HL-60 (cell line): ENCODE results near the gene KAT2A.

Experiments used
- DNase-seq, 2 experiments: peaks; one replicate each; pipeline ENCODE4 v3.0.0-alpha.2; 2010 to 2020; ENCODE audit warnings: low read depth in 1 of 2, low spot score in 1 of 2
- H3K27ac ChIP-seq: fragments of 250-450 bp; sonication (Bioruptor Pico); replicated peaks from 2 replicates; pipeline ENCODE4 v1.5.1; 2020; ENCODE audit warnings: mild to moderate bottlenecking, moderate library complexity
- H3K27me3 ChIP-seq: fragments of 250-450 bp; sonication (Bioruptor Pico); 2 replicates; pipeline ENCODE4 v1.5.1; 2021; ENCODE audit warnings: mild to moderate bottlenecking, moderate library complexity; ENCODE audit not compliant: insufficient read depth, poor library complexity, severe bottlenecking
- H3K4me3 ChIP-seq: replicated peaks from 2 replicates; pipeline ENCODE4 v1.5.1; 2011; ENCODE audit warnings: mild to moderate bottlenecking, control low read depth, low read length; ENCODE audit not compliant: insufficient read depth
- GABPA ChIP-seq: IDR thresholded peaks from 2 replicates; pipeline ENCODE4 v1.6.1; 2012; ENCODE audit warnings: low read depth
- POLR2AphosphoS5 ChIP-seq: IDR thresholded peaks from 2 replicates; pipeline ENCODE4 v1.6.1; 2012; ENCODE audit warnings: low read depth
- SPI1 ChIP-seq: IDR thresholded peaks from 2 replicates; pipeline ENCODE4 v1.6.1; 2012; ENCODE audit warnings: low read depth, mild to moderate bottlenecking, borderline replicate concordance
- TF ChIP-seq, protein P1 (sequence below): IDR thresholded peaks from 2 replicates; pipeline ENCODE4 v1.6.1; 2012; ENCODE audit warnings: low read depth; ENCODE audit not compliant: insufficient replicate concordance
- TF ChIP-seq, protein P2 (sequence below): IDR thresholded peaks from one replicate; pipeline ENCODE4 v1.5.1; 2011; ENCODE audit warnings: low read length, control low read depth, inconsistent platforms; ENCODE audit not compliant: insufficient read depth

KAT2A gene

DNA sequence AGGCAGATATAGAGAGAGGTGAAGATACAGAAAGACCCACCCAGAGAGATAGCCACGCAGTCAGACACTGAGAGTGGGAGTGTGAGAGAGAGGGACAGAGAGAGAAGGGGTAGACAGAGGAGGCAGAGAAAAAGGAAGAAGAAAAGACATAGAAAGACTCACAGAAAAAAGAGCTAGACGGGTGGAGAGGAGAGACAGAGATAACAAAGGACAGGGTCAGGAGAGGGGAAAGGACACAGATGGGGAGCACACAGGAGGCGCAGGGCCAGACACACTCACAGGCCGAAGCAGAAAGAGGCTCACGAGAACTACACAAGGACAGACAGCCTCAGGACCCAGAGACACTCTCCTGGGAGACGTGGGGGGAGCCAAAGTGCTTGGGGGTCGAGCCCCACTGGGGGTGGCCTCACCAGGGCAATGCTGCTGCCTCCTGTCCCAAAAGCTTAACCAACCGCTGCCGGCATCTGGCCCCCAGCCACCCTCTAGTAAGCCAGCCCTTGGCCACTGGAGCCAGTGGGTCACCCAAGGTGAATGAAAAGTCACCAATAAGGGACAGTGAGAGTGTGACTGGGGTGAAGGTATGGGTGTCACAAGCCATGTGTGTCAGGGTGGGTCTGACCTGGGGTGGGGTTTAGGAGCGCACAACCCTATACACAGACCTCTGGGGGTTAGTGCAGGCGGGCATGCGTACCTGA is 26.6 kb downstream of the KAT2A start:
- H3K4me3 ChIP-seq = no peak overlapping the region
- no peak for DNase-seq
- peaks cover 4% of the 10 kb centered on the region for H3K27me3 ChIP-seq
- H3K27ac ChIP-seq = no peak overlapping the region
- TF ChIP-seq GABPA (no peak), POLR2AphosphoS5 (no peak), SPI1 (no peak)
- TF ChIP-seq, protein P1, sequence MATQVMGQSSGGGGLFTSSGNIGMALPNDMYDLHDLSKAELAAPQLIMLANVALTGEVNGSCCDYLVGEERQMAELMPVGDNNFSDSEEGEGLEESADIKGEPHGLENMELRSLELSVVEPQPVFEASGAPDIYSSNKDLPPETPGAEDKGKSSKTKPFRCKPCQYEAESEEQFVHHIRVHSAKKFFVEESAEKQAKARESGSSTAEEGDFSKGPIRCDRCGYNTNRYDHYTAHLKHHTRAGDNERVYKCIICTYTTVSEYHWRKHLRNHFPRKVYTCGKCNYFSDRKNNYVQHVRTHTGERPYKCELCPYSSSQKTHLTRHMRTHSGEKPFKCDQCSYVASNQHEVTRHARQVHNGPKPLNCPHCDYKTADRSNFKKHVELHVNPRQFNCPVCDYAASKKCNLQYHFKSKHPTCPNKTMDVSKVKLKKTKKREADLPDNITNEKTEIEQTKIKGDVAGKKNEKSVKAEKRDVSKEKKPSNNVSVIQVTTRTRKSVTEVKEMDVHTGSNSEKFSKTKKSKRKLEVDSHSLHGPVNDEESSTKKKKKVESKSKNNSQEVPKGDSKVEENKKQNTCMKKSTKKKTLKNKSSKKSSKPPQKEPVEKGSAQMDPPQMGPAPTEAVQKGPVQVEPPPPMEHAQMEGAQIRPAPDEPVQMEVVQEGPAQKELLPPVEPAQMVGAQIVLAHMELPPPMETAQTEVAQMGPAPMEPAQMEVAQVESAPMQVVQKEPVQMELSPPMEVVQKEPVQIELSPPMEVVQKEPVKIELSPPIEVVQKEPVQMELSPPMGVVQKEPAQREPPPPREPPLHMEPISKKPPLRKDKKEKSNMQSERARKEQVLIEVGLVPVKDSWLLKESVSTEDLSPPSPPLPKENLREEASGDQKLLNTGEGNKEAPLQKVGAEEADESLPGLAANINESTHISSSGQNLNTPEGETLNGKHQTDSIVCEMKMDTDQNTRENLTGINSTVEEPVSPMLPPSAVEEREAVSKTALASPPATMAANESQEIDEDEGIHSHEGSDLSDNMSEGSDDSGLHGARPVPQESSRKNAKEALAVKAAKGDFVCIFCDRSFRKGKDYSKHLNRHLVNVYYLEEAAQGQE = no peak
- TF ChIP-seq, protein P2, sequence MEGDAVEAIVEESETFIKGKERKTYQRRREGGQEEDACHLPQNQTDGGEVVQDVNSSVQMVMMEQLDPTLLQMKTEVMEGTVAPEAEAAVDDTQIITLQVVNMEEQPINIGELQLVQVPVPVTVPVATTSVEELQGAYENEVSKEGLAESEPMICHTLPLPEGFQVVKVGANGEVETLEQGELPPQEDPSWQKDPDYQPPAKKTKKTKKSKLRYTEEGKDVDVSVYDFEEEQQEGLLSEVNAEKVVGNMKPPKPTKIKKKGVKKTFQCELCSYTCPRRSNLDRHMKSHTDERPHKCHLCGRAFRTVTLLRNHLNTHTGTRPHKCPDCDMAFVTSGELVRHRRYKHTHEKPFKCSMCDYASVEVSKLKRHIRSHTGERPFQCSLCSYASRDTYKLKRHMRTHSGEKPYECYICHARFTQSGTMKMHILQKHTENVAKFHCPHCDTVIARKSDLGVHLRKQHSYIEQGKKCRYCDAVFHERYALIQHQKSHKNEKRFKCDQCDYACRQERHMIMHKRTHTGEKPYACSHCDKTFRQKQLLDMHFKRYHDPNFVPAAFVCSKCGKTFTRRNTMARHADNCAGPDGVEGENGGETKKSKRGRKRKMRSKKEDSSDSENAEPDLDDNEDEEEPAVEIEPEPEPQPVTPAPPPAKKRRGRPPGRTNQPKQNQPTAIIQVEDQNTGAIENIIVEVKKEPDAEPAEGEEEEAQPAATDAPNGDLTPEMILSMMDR = no peak

DNA sequence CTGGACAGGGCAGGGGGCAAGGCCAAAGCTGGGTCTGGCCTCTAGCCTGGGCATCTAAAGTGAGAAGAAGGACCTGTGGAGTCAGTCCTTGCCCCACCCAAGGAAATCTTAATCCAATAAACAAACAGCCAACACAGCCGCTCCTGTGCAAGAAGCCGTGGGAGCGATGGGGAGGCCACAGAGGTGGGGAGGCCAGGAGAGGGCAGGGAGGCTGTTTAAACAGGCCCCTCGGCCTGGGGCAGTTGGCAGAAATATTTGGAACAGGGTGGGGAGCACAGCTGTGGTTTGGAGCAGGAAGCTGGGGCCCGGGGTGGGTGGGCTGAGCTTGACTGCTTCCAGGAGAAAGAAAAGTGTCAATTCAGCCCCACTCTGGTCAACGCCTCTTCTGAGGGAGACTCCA is 28.2 kb downstream of the KAT2A start:
- Histone ChIP-seq H3K4me3 (no peak overlapping the region), H3K27me3 (peaks cover 4% of the 10 kb centered on the region), H3K27ac (no peak overlapping the region)
- TF ChIP-seq, protein P1 = no peak
- no peak for TF ChIP-seq GABPA
- TF ChIP-seq SPI1 = no peak
- TF ChIP-seq, protein P2 = no peak
- TF ChIP-seq POLR2AphosphoS5 = no peak
- DNase-seq = no peak

DNA sequence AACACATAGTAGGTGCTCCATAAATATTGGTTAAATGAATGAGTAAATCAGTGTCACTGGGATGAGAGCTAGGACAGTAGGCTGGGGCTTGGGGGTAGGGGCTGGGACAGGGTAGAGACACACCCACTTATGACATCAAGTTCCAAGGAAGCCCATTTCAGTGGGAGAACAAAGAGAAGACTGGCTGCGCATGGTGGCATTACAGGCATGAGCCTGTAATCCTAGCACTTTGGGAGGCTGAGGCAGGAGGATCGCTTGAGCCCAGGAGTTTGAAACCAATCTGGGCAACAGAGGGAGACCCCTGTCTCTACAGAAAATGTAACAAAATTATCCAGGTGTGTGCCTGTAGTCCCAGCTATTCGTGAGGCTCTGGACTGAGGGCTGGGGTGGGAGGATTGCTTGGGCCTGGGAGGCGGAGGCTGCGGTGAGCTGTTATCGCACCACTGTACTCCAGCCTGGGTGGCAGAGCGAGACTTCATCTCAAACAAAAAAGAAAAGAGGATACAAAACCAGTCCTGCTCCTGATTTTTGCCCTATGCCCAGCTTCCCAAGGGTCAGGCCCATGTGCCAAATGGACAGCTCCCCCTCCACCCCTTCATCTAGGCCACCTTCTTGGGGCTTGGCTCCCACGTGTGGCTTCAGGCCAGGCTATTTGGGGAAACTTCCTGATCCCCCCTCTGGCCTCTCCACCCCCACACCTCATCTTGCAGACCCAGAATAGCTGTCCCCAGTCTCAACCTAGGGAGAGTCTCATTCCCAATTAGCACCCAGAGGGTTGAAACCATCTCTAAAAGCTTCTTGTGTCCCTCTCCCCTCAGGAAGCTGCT is 30.0 kb downstream of the KAT2A start:
- DNase-seq = no peak
- Histone ChIP-seq H3K27ac (no peak overlapping the region), H3K4me3 (no peak overlapping the region), H3K27me3 (no peaks in the 10 kb centered on the region)
- TF ChIP-seq SPI1 (no peak), GABPA (no peak), POLR2AphosphoS5 (no peak)
- TF ChIP-seq, protein P1 = no peak
- TF ChIP-seq, protein P2 = no peak
